Memory B cell (primary cell): ENCODE measurements around the gene ETAA1.

Experiments used
- ATAC-seq: fragments of 150-1000 bp; cut with Tn5 transposase; 2 replicates; pipeline ENCODE4 v1.10.0; 2021; ENCODE audit warnings: low read depth, mild to moderate bottlenecking, moderate library complexity
- DNase-seq, 2 donors: peaks; one replicate each; pipeline ENCODE4 v3.0.0; 2022; ENCODE audit warnings: low spot score in 2 of 2
- H3K27ac Mint-ChIP-seq: one replicate; pipeline ENCODE4 v1.8.0; 2022; ENCODE audit warnings: mild to moderate bottlenecking, moderate library complexity, mixed read lengths
- H3K27me3 Mint-ChIP-seq: one replicate; pipeline ENCODE4 v1.8.0; 2022; ENCODE audit warnings: mixed read lengths
- H3K36me3 Mint-ChIP-seq: one replicate; pipeline ENCODE4 v1.8.0; 2022; ENCODE audit warnings: mild to moderate bottlenecking, mixed read lengths
- H3K4me1 Mint-ChIP-seq: one replicate; pipeline ENCODE4 v1.8.0; 2022; ENCODE audit warnings: mixed read lengths
- H3K4me3 Mint-ChIP-seq: one replicate; pipeline ENCODE4 v1.8.0; 2022; ENCODE audit warnings: mild to moderate bottlenecking, moderate library complexity, mixed read lengths
- H3K9me3 Mint-ChIP-seq: one replicate; pipeline ENCODE4 v1.8.0; 2022; ENCODE audit warnings: mixed read lengths

Gene ETAA1

DNA sequence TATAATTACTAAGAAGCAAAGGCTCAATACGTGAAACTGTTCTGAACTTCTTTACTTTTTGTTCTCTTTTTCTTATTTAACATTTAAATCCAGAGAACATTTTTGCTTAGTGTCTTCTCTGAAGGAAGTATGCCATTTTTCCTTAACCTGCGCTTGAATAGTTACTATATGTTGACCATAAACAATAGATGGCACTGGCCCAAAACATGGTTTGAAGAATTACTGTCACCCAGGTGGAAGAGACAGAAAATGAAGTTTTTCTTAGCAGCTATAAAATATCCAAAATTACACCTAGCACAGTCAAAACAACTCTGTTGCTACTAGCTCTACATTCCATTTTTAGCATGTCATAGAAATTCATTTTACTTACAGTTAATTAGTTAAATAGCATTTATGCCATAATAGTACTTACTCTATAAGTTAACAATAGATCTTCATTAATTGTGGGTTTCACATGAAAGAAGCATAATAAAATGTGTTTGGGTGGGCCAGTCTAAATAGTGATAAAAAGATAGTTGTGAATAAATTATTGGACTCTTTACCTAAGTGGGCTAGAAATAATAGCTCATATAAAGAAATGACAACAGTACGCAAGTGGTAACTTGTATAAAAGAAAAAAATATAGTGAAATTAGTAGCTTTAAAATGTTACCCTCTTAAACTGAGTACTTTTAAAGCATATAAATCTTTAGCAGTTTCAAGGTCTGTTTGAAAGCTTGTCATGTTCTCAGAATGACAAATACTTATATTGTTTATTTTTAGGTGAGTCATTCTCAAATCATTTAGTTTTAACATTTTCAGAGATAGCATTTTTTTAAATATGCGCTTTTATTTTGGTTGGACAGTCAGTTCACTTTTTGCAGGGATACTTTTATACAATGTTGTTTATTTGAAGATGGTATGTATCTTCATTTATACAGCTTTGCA lies 3.7 kb downstream of the ETAA1 start:
- ATAC-seq (no peak), DNase-seq (no peak)
- H3K4me3 Mint-ChIP-seq: no peak overlapping the region
- H3K9me3 Mint-ChIP-seq: no peaks in the 10 kb centered on the region
- H3K27me3 Mint-ChIP-seq: no peaks in the 10 kb centered on the region
- no peak overlapping the region for H3K27ac Mint-ChIP-seq
- H3K36me3 Mint-ChIP-seq: peaks cover 18% of the 10 kb centered on the region
- H3K4me1 Mint-ChIP-seq: peaks cover 7% of the 10 kb centered on the region

DNA sequence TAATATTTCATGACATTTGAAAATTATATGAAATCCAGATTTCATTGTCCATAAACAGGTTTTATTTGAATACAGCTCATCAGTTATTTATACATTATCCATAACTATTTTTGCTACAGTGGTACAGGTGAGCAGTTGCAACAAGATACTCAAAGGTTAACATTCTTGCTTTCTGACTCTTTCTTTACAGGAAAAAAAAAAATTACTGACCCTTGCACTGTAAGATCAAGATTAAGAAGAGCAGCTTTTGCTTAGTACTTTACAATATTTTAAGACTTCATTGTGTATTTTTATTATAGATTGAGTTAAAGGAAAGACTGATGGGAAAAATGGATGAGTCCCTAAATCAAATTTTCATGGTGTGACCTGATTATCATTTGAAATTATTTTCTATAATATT lies 11.2 kb downstream of the ETAA1 start:
- H3K36me3 Mint-ChIP-seq: peaks cover 25% of the 10 kb centered on the region
- no peaks in the 10 kb centered on the region for H3K9me3 Mint-ChIP-seq
- no peaks in the 10 kb centered on the region for H3K27me3 Mint-ChIP-seq
- no peak overlapping the region for H3K27ac Mint-ChIP-seq
- DNase-seq: no peak
- H3K4me1 Mint-ChIP-seq: peaks cover 7% of the 10 kb centered on the region
- H3K4me3 Mint-ChIP-seq: no peak overlapping the region
- ATAC-seq: no peak

DNA sequence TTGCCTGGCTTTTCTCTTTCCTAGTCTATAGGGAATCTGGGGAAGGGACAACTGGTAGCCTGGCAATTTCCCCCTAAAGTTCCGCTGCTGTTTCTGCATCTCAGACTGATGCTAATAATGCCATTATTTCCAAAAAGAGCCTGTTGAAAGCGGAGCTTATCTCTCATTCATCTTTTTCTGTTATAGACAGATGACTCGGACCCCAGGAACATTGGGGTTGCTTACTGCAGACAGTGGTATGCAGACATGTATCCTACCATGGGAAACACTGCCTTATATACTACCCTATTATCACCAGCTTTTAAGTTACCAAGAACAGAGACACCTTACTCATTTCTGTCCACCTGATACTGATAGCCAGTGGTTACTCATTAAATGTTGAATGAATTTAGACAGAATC lies 15.3 kb downstream of the ETAA1 start:
- peaks cover 6% of the 10 kb centered on the region for H3K36me3 Mint-ChIP-seq
- no peak overlapping the region for H3K4me3 Mint-ChIP-seq
- ATAC-seq (no peak), DNase-seq (no peak)
- no peaks in the 10 kb centered on the region for H3K9me3 Mint-ChIP-seq
- no peaks in the 10 kb centered on the region for H3K4me1 Mint-ChIP-seq
- H3K27ac Mint-ChIP-seq: no peak overlapping the region
- no peaks in the 10 kb centered on the region for H3K27me3 Mint-ChIP-seq

DNA sequence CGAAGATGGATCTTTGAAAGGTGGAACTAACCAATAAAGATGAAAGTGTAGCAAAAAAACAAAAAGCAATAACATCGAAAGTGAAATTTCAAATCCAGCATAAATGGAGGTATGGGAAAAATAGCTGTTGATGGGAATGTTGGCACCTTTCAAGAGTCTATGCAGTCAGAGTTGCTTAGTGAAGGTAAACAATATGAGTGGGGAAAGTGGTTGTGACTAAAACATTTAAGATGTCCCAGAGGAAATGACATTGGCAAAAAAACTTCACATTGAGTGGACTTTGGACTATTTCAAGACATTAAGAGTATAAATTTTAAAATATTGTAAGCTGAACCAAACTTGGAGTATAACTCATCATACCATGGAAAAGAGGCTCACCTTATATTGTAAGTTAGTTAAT lies 17.7 kb downstream of the ETAA1 start:
- ATAC-seq (no peak), DNase-seq (no peak)
- Mint-ChIP-seq H3K36me3 (peaks cover 6% of the 10 kb centered on the region), H3K4me3 (no peak overlapping the region), H3K27ac (no peak overlapping the region), H3K4me1 (no peaks in the 10 kb centered on the region), H3K27me3 (no peaks in the 10 kb centered on the region), H3K9me3 (no peaks in the 10 kb centered on the region)

DNA sequence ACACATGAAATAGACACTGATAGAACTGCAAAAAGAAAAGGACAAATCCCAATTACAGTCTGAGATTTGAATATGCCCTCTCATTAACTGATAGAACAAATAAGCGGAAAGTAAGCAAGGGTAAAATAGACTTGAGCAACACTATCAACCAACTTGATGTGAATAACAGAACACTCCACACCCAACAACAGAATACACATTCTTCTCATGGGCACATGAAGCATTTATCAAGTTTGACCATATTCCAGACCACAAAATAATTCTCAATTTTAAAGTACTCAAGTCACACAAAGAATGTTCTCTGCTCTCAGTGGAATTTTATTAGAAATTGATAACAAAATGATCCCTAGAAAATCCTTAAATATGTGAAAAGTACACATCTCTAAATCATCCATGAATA lies 19.0 kb downstream of the ETAA1 start:
- H3K27me3 Mint-ChIP-seq: no peaks in the 10 kb centered on the region
- no peak overlapping the region for H3K27ac Mint-ChIP-seq
- DNase-seq (no peak), ATAC-seq (no peak)
- H3K36me3 Mint-ChIP-seq: peaks cover 6% of the 10 kb centered on the region
- H3K4me3 Mint-ChIP-seq: no peak overlapping the region
- no peaks in the 10 kb centered on the region for H3K9me3 Mint-ChIP-seq
- no peaks in the 10 kb centered on the region for H3K4me1 Mint-ChIP-seq

DNA sequence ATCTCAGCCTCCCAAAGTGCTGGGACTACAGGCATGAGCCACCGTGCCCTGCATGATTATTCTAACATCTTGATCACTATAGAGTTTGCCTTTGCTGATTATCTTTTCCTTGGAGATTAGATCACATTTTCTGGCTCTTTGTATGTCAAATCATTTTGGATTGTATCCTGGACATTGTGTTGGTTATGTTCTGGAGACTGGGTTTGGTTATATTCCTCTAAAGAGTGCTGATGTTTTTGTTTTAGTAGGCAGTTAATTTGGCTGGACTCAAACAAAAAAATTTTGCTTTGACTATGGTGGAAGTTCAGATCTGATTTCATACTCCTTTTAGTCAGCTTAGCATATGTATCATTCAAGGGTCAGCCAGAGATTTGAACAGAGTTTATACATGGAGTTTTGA lies 26.4 kb downstream of the ETAA1 start:
- no peak for DNase-seq
- Mint-ChIP-seq H3K9me3 (peaks cover 1% of the 10 kb centered on the region), H3K36me3 (no peaks in the 10 kb centered on the region), H3K4me3 (no peak overlapping the region), H3K4me1 (no peaks in the 10 kb centered on the region), H3K27ac (no peak overlapping the region), H3K27me3 (no peaks in the 10 kb centered on the region)
- no peak for ATAC-seq

DNA sequence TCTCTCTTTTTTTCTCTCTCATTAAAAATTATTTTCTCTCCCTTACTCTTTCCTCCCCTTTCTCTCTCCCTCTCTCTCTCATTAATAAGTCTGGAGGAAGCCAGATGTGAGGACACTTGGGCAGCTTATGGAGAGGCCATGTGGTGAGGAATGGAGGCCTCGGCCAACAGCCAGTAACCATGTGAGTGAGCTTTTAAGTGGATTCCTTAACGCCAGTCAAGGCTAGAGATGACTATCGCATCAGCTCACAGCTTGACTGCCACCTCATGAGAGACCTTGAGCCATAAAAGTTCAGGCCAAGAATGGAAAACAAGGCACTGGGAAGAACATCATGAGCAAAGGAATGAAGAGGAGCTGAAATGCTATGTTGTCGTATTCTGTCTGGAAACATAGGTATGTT lies 39.1 kb downstream of the ETAA1 start:
- Mint-ChIP-seq H3K4me1 (no peaks in the 10 kb centered on the region), H3K27ac (no peak overlapping the region), H3K27me3 (peaks cover 11% of the 10 kb centered on the region)

DNA sequence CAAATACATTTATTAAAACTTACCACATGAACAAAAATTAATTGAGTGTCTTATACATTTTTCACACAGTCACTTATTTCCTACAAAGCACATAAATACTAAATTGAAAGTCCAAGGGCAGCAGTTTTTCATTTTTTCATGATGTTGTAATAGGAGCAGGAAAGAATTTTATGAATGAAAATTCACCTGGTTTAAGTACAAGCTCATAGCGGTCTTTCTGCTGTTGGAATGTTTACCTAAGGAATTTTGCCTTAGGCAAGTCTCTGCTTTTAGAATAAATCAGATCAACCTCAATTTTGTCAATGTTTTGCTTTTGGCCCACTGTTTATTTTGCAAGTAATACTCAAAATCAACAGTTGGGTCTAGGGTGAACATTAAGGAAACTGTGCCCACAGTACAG lies 40.0 kb downstream of the ETAA1 start:
- Mint-ChIP-seq H3K4me3 (no peak overlapping the region), H3K4me1 (no peaks in the 10 kb centered on the region), H3K27me3 (peaks cover 14% of the 10 kb centered on the region), H3K36me3 (no peaks in the 10 kb centered on the region), H3K9me3 (peaks cover 5% of the 10 kb centered on the region), H3K27ac (no peak overlapping the region)
- ATAC-seq (no peak), DNase-seq (no peak)

More for the DNA sequence above, 39.1 kb downstream of the ETAA1 start:
- ATAC-seq: no peak
- Mint-ChIP-seq H3K9me3 (peaks cover 7% of the 10 kb centered on the region), H3K4me3 (no peak overlapping the region), H3K36me3 (no peaks in the 10 kb centered on the region)
- no peak for DNase-seq

DNA sequence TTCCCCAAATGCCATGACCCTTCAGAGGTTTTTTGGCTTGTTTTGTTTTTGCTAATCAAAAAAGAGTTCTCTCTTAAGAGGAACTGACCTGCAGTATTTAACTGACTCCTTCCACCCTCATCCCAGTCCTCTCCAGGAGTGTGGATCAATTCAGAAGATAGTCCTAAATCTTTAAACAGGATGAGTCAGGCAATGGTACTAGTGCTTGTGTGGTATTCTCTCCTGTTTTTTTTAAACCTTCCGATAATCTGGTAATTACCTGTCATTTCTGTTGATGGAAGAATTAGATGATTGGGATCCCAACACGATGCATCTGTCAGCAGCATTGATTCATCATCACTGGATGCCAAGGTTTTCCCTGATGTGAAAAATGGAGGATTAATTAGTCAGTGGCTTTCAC lies 41.2 kb downstream of the ETAA1 start:
- Mint-ChIP-seq H3K4me3 (no peak overlapping the region), H3K4me1 (no peaks in the 10 kb centered on the region), H3K27ac (no peak overlapping the region), H3K27me3 (peaks cover 14% of the 10 kb centered on the region), H3K9me3 (no peaks in the 10 kb centered on the region), H3K36me3 (no peaks in the 10 kb centered on the region)
- ATAC-seq (no peak), DNase-seq (no peak)

DNA sequence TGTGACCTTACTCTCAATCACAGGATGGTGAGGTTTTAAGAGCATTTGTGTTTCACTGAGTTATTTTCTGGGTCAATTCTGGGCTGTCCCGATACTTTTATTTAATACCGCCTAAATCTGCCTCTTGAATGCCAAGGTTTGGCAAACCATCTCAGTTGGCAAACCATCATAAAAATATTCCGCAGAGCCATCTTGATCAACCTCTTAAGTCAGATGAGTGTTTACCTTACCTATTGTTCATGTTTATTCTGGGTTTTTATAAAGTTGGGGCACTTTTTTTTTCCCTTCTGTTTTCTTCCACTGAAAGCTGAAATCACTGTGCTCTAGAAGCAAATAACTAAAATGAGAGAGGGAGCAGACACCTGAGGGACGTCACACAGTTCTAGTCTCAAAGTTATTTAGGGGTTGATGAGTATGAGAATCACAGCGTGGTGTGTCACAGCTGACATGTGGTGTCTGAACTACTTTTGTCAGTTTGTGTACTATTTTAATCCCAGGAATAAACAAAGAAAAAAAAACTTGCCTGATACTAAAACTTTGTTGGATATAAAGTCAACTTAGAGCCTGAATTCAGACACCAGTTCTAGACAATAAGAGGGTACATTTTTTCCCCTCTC lies 48.6 kb downstream of the ETAA1 start:
- no peaks in the 10 kb centered on the region for H3K36me3 Mint-ChIP-seq
- H3K4me1 Mint-ChIP-seq: no peaks in the 10 kb centered on the region
- H3K9me3 Mint-ChIP-seq: no peaks in the 10 kb centered on the region
- H3K4me3 Mint-ChIP-seq: no peak overlapping the region
- ATAC-seq (no peak), DNase-seq (no peak)
- peaks cover 12% of the 10 kb centered on the region for H3K27me3 Mint-ChIP-seq
- no peak overlapping the region for H3K27ac Mint-ChIP-seq

DNA sequence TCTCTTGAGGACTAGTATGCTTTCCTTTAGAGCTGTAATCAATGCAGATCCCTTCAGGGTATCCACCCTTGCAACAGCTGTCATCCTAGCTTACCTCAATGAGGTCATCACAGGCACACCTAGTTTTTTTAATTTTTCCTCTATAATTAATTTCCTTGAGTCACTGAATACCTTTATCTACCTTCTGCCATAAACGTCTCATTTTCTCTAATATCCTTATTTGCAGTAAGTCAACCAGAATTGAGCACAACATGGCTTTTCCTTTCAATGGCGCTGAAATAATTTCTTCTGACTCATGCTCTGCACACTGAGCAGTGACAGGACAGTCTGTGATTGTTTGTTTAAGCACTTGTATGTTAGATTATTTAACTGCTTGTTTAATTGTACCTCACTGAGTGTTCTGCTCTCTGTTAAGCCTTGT lies 49.4 kb downstream of the ETAA1 start:
- Mint-ChIP-seq H3K27ac (no peak overlapping the region), H3K9me3 (no peaks in the 10 kb centered on the region), H3K36me3 (no peaks in the 10 kb centered on the region), H3K4me3 (no peak overlapping the region), H3K27me3 (peaks cover 9% of the 10 kb centered on the region), H3K4me1 (no peaks in the 10 kb centered on the region)
- ATAC-seq (no peak), DNase-seq (no peak)

DNA sequence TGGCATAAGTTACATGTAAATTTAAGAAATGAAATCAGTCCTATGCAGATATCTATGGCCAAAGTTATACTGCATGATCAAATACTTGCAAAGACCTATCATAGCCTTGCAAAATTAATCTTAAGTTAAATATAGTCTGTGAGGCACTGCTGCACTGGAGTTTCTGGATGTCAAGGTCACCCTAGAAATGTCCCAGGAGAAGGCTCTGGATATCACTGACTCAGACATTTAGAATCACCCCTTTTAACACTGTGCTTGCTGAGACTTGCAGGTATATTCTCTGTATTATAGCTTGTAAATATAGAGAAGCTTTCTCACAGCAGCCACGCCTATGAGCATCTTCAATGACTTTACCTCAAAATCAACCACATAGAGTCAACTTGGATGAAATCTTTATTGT lies 51.5 kb downstream of the ETAA1 start:
- Mint-ChIP-seq H3K27ac (no peak overlapping the region), H3K36me3 (no peaks in the 10 kb centered on the region), H3K9me3 (no peaks in the 10 kb centered on the region), H3K4me1 (no peaks in the 10 kb centered on the region), H3K4me3 (no peak overlapping the region), H3K27me3 (peaks cover 10% of the 10 kb centered on the region)
- no peak for DNase-seq
- no peak for ATAC-seq

DNA sequence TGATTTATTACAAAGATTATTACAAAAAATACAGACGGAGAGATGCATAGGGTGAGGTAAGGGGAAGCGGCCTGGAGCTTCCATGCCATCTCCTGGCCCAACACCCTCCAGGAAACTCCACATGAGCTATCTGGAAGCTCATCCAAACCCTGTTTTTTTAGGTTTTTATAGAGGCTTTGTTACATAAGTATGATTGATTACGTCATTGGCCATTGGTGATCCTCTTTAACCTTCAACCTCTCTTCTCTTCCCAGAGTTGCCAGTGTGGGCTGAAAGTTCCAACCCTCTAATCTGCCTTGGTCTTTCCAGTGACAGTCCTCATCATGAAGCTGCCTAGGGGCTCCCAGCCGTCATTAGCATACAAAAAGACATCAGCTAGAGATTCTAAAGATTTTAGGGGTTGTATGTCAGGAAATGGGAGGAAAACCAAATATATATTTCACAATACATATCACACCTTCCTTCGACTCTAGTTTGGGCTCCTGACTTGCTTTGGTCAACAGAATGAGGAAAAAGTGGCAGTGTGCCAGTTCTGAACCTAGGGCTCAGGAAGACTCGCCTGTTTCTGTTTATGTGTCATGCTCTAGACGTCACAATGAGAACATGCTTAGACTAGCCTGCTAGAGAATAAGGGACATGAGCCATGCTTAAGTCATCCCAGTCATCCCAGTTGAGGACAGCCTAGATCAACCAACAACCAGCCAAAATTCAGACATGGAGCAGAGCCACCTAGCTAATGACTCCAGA lies 54.1 kb downstream of the ETAA1 start:
- Mint-ChIP-seq H3K27ac (no peak overlapping the region), H3K9me3 (no peaks in the 10 kb centered on the region), H3K36me3 (no peaks in the 10 kb centered on the region), H3K27me3 (peaks cover 7% of the 10 kb centered on the region), H3K4me1 (no peaks in the 10 kb centered on the region), H3K4me3 (no peak overlapping the region)
- no peak for ATAC-seq
- no peak for DNase-seq

DNA sequence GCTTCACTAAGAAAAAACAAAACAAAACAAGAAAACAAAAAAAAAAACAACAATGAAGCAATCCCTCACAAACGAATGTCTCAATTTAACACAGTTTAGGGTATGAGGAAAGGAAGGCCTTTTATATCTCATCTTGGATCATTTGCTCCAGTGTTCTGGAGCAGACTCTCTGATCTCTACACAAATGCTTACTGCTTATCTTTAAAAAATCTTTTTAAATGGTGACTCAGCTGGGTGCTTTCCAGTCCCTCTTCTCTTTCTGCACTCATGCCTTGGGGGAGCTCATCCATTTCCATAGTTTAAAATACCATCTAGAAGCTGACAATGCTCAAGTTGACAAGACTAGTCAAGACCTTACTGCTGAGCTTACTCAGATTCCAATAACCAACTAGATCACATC lies 56.2 kb downstream of the ETAA1 start:
- Mint-ChIP-seq H3K36me3 (no peaks in the 10 kb centered on the region), H3K9me3 (no peaks in the 10 kb centered on the region), H3K4me3 (no peak overlapping the region), H3K4me1 (no peaks in the 10 kb centered on the region), H3K27me3 (peaks cover 7% of the 10 kb centered on the region), H3K27ac (no peak overlapping the region)
- DNase-seq: no peak
- no peak for ATAC-seq
